ENCODE results near the gene TUBG2.

The TUBG2 gene

DNA sequence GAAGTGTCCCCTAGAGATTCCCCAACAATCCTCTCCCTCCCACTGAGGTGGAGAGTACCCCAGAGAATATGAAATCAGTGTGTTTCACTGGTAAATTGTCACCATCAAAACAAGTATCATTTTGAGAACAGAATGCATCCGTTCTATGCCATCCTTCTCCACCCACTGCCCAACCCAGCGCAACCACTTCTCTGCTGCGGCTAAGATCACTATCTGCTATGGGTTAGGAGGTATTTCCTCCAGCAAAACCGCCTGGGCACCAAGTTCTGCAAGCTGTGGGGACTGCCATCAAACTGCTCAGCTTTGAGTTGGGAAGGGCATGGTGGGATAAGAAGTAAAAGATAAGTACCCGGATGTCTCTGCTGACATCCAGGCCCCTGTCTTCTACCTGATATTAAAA lies 47.6 kb downstream of the TUBG2 start:
- TF ChIP-seq CTCF (conservative IDR thresholded peaks at IDR 0.05; ENCODE audit: low read depth), result no peak
- CTCF ChIA-PET, result interaction anchor here (0.6 to 0.7 kb wide), 2 partner anchors 26 to 128 kb away, joined by 3 to 4 read pairs; no protein-coding TSS in a partner anchor
- POLR2A ChIA-PET (ENCODE audit: low non-redundant PET), result interaction anchor here (0.6 kb wide), 1 partner anchor 32 kb away, joined by 4 read pairs; no protein-coding TSS in a partner anchor
- no peak for DNase-seq (ENCODE audit: low spot score)
- no peak overlapping the region for H3K27ac ChIP-seq

DNA sequence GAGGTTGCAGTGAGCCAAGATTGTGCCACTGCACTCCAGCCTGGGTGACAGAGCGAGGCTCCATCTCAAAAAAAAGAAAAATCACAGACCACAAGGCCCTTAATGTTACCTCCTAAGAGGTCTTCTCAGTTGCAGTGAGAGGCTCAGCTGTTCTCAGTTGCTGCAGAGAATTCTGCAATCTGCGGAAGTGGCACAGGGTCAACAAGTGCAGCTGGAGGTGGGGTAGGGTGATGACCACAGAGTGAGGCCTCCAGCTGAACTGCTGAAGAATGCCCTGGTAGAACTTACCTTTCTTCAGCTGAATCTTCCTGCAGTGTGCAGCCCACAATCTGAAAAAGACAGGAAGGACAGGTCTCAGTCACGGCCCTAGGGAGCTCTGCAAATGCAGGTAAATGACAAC lies 49.5 kb downstream of the TUBG2 start:
- CTCF ChIA-PET, result interaction anchor here (0.6 kb wide), 1 partner anchor 54 kb away, joined by 3 read pairs; no protein-coding TSS in a partner anchor
- H3K27ac ChIP-seq, result no peak overlapping the region
- POLR2A ChIA-PET (ENCODE audit: low non-redundant PET), result interaction anchor here (0.7 kb wide), 1 partner anchor 10 kb away, joined by 4 read pairs; no protein-coding TSS in a partner anchor
- TF ChIP-seq CTCF (conservative IDR thresholded peaks at IDR 0.05; ENCODE audit: low read depth), result no peak
- DNase-seq (ENCODE audit: low spot score), result no peak

- POLR2A ChIA-PET (ENCODE audit: low non-redundant PET), result no interaction called here
- TF ChIP-seq CTCF (conservative IDR thresholded peaks at IDR 0.05; ENCODE audit: low read depth), result no peak
- DNase-seq (ENCODE audit: low spot score), result no peak
- CTCF ChIA-PET, result interaction anchor here (0.5 to 1.7 kb wide), 3 partner anchors 54 to 357 kb away, joined by 3 to 5 read pairs (median 5); no protein-coding TSS in a partner anchor
- H3K27ac ChIP-seq, result no peak overlapping the region
These were observed 50.5 kb downstream of the TUBG2 start for GRCh38 chr17:42709561-42709960.
